GM21717 (cell line): ENCODE results near the gene BRPF3.
A peak's percentile ranks its signal among the peaks of the same experiment; 100 is the strongest.

Experiments
- ATAC-seq: cut with Tn5 transposase; IDR thresholded peaks from one replicate; pipeline ENCODE4 v1.9.1; 2021; ENCODE audit warnings: mild to moderate bottlenecking, moderate library complexity; ENCODE audit not compliant: unreplicated experiment

BRPF3 gene

GRCh38 chr6:36227379-36228228 lies 31.1 kb downstream of the BRPF3 start:
- ATAC-seq, result no peak

GRCh38 chr6:36229223-36229622 lies 32.7 kb downstream of the BRPF3 start:
- ATAC-seq, result no peak

- no peak for ATAC-seq
Measured at GRCh38 chr6:36230371-36230770, 33.8 kb downstream of the BRPF3 start.

GRCh38 chr6:36232172-36232571 lies 35.6 kb downstream of the BRPF3 start:
- ATAC-seq, result no peak

GRCh38 chr6:36235309-36235708 lies 38.8 kb downstream of the BRPF3 start:
- ATAC-seq, result no peak

- no peak for ATAC-seq
Measured at GRCh38 chr6:36235862-36236261, 39.3 kb downstream of the BRPF3 start.

- no peak for ATAC-seq
Measured at GRCh38 chr6:36239774-36240173, 43.2 kb downstream of the BRPF3 start.

- peak; percentile 72 for ATAC-seq
Measured at GRCh38 chr6:36241728-36242127, 45.2 kb downstream of the BRPF3 start.

GRCh38 chr6:36242161-36242560 lies 45.6 kb downstream of the BRPF3 start:
- no peak for ATAC-seq

- no peak for ATAC-seq
Measured at GRCh38 chr6:36242626-36243025, 46.1 kb downstream of the BRPF3 start.

GRCh38 chr6:36243562-36244212 lies 47.1 kb downstream of the BRPF3 start:
- no peak for ATAC-seq

- ATAC-seq, result no peak
Measured at GRCh38 chr6:36244641-36245280, 48.2 kb downstream of the BRPF3 start.

GRCh38 chr6:36245572-36246061 lies 49.1 kb downstream of the BRPF3 start:
- no peak for ATAC-seq

GRCh38 chr6:36246506-36247268 lies 50.1 kb downstream of the BRPF3 start:
- no peak for ATAC-seq

- ATAC-seq, result no peak
Measured at GRCh38 chr6:36247693-36248092, 51.1 kb downstream of the BRPF3 start.

- ATAC-seq, result no peak
Measured at GRCh38 chr6:36248980-36249379, 52.4 kb downstream of the BRPF3 start.

GRCh38 chr6:36249536-36249935 lies 53.0 kb downstream of the BRPF3 start:
- no peak for ATAC-seq

GRCh38 chr6:36252005-36252404 lies 55.5 kb downstream of the BRPF3 start:
- ATAC-seq, result no peak

- ATAC-seq, result no peak
Measured at GRCh38 chr6:36263390-36264000, 67.0 kb downstream of the BRPF3 start.

- ATAC-seq, result no peak
Measured at GRCh38 chr6:36265744-36266143, 69.2 kb downstream of the BRPF3 start.
